HepG2 (cell line): Measurements from ENCODE around the gene TOB1. TPM values are rescaled to one million over a fixed set of nuclear protein-coding genes. Genes with fewer than 3 reads are reported as not detected.
A peak's percentile ranks its signal among the peaks of the same experiment; 100 is the strongest.

Experiments used
- CAMTA2 ChIP-seq: sonication (generic); formaldehyde crosslinking; IDR thresholded peaks from 2 replicates; pipeline ENCODE4 v1.4.0; 2020; ENCODE audit warnings: mild to moderate bottlenecking, missing genetic modification reagents, borderline replicate concordance
- JARID2 ChIP-seq: sonication (generic); formaldehyde crosslinking; IDR thresholded peaks from 2 replicates; pipeline ENCODE4 v1.8.1; 2023; ENCODE audit warnings: missing genetic modification reagents, inconsistent platforms; ENCODE audit not compliant: insufficient replicate concordance
- KDM6A ChIP-seq: IDR thresholded peaks from 2 replicates; pipeline ENCODE4 v1.6.1; 2016; ENCODE audit warnings: low read depth
- MTA3 ChIP-seq: sonication (generic); formaldehyde crosslinking; IDR thresholded peaks from 2 replicates; pipeline ENCODE4 v1.4.0; 2020; ENCODE audit warnings: missing genetic modification reagents
- NFE2L1 ChIP-seq: sonication (generic); formaldehyde crosslinking; IDR thresholded peaks from 2 replicates; pipeline ENCODE4 v1.4.0; 2020; ENCODE audit warnings: missing genetic modification reagents, mild to moderate bottlenecking, borderline replicate concordance
- PRPF4 ChIP-seq: fragments of 200-400 bp; formaldehyde crosslinking; IDR thresholded peaks from 2 replicates; pipeline ENCODE4 v1.6.1; 2016; ENCODE audit warnings: low read length, low read depth; ENCODE audit not compliant: poor library complexity, severe bottlenecking
- SUZ12 ChIP-seq: fragments of 150-350 bp; IDR thresholded peaks from 2 replicates; pipeline ENCODE4 v1.6.1; 2014; ENCODE audit warnings: low read depth, low read length
- SYNCRIP ChIP-seq: fragments of 200-400 bp; formaldehyde crosslinking; IDR thresholded peaks from 2 replicates; pipeline ENCODE4 v1.6.1; 2018; ENCODE audit warnings: mild to moderate bottlenecking, low read depth, low read length; ENCODE audit not compliant: insufficient read depth
- TAF1 ChIP-seq: sonication (generic); formaldehyde crosslinking; IDR thresholded peaks from 2 replicates; pipeline ENCODE4 v1.4.0; 2020; ENCODE audit warnings: missing genetic modification reagents
- YEATS4 ChIP-seq: sonication (generic); formaldehyde crosslinking; IDR thresholded peaks from 2 replicates; pipeline ENCODE4 v1.4.0; 2020; ENCODE audit warnings: missing genetic modification reagents, borderline replicate concordance
- YY1 ChIP-seq: IDR thresholded peaks from 2 replicates; pipeline ENCODE4 v1.6.1; 2011; ENCODE audit warnings: low read length, low read depth, moderate library complexity, mild to moderate bottlenecking; ENCODE audit not compliant: insufficient read depth, insufficient replicate concordance
- ZNF350 ChIP-seq: sonication (generic); formaldehyde crosslinking; IDR thresholded peaks from 2 replicates; pipeline ENCODE4 v1.4.0; 2020; ENCODE audit warnings: mild to moderate bottlenecking, low read depth, missing genetic modification reagents, borderline replicate concordance
- ZNF609 ChIP-seq: sonication (generic); formaldehyde crosslinking; IDR thresholded peaks from 2 replicates; pipeline ENCODE4 v1.4.0; 2020; ENCODE audit warnings: mild to moderate bottlenecking, missing genetic modification reagents, borderline replicate concordance
- ZSCAN30 ChIP-seq: sonication (generic); formaldehyde crosslinking; IDR thresholded peaks from 2 replicates; pipeline ENCODE4 v1.5.0; 2020; ENCODE audit warnings: mild to moderate bottlenecking, missing genetic modification reagents
- polyA plus RNA-seq, 8 experiments: library from polyadenylated mRNA; depleted of rRNA in 3 of 8; stranded (reverse) in 7 of 8; unstranded in 1 of 8; fragments of >200 nt; fragmentation: Illumina TruSeq in 4 of 8; extraction: Trizol in 4 of 8; gene quantifications; 2 replicates each; pipeline versions ENCODE4 v1.2.1 to v1.2.3, GENCODE V29; 2011 to 2016; ENCODE audit warnings: low read depth in 4 of 8, missing spikeins in 1 of 8, mixed read lengths in 1 of 8; ENCODE audit not compliant: insufficient read depth in 1 of 8
- total RNA-seq, 5 experiments: library from RNA; depleted of rRNA; stranded (reverse); fragments of >200 nt; fragmentation: Illumina TruSeq; extraction: Trizol; gene quantifications; 2 replicates each; pipeline ENCODE4 v1.2.3, GENCODE V29; 2016; ENCODE audit warnings: low read depth in 1 of 5
- TF ChIP-seq, protein P1 (sequence below): sonication (generic); formaldehyde crosslinking; IDR thresholded peaks from 2 replicates; pipeline ENCODE4 v1.5.0; 2020; ENCODE audit warnings: missing genetic modification reagents, mild to moderate bottlenecking, borderline replicate concordance
- TF ChIP-seq, protein P2 (sequence below): sonication (generic); formaldehyde crosslinking; IDR thresholded peaks from 2 replicates; pipeline ENCODE4 v1.5.0; 2020; ENCODE audit warnings: mild to moderate bottlenecking, missing genetic modification reagents, moderate library complexity
- TF ChIP-seq, protein P3 (sequence below): IDR thresholded peaks from 2 replicates; pipeline ENCODE4 v1.6.1; 2016

Gene TOB1
- total and polyA plus RNA-seq, 2 of the 13 experiments (the other 11 are each of a cell fraction or from before 2014, with no cell fraction given) = 21.9 to 57.7 TPM

DNA sequence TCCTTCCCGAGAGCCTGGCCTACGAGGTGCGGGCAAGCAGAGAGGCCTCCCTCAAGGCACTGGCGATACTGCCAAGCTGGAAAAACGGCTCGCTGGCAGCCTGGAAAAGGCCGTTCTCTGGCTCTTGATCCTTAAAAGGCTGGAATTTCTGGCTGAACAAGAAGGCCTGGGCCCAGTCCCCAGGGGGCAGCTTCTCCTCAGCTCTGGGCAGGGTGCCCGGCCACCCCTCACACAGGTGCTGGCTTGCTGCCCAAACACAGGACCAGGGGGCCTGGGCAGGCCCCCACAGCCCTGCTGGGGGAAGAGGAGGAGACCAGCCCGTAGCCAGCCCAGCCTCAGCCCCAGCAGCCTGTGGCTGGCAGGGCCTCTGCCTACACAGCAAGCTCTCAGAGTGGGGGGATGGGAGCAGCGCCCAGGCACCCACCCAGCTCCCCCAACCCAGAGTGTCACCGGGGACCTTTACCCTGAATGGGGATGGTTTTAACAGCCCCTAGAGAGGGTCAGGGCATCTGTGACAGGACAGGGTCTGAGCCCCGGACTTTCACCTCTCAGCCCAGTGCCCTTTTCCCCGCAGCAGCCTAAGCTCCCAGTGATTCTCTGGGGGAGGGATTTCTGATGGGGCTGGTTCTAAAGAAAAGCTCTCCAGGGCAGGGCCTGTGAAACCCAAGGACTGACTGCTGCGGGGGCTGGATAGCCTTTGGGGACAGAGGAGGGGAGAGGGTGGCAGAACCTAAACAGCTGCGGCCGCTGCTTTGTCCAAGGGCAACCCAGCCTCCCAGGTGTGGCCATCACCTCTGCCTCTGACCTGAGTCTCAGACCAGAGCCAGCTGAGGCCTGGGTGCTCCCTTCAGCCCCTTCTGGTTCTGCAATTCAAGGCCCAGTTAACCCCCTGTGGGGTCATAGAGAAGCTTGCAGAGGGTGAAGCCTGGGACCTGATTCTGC, 38.6 kb upstream of the TOB1 start (continued):
- TF ChIP-seq, protein P1, sequence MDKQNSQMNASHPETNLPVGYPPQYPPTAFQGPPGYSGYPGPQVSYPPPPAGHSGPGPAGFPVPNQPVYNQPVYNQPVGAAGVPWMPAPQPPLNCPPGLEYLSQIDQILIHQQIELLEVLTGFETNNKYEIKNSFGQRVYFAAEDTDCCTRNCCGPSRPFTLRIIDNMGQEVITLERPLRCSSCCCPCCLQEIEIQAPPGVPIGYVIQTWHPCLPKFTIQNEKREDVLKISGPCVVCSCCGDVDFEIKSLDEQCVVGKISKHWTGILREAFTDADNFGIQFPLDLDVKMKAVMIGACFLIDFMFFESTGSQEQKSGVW (CRISPR knock-in tag) = no peak
- TF ChIP-seq PRPF4 (peak; percentile 58), SYNCRIP (no peak), SUZ12 (no peak), ZNF350 (CRISPR knock-in tag) (0 out of 2 replicates have a peak, but pooled peaks have one; percentile 28), YEATS4 (CRISPR knock-in tag) (peak; percentile 56), TAF1 (CRISPR knock-in tag) (peak; percentile 47; the same call in 1 of the 2 replicates), CAMTA2 (CRISPR knock-in tag) (no peak), ZNF609 (CRISPR knock-in tag) (peak; percentile 38; the same call in 1 of the 2 replicates), YY1 (peak; percentile 8), NFE2L1 (CRISPR knock-in tag) (peak; percentile 68; the same call in 1 of the 2 replicates), ZSCAN30 (CRISPR knock-in tag) (peak; percentile 98), KDM6A (CRISPR knock-in tag) (peak; percentile 73; the same call in 1 of the 2 replicates), JARID2 (CRISPR knock-in tag) (no peak), MTA3 (CRISPR knock-in tag) (no peak)
- TF ChIP-seq, protein P2, sequence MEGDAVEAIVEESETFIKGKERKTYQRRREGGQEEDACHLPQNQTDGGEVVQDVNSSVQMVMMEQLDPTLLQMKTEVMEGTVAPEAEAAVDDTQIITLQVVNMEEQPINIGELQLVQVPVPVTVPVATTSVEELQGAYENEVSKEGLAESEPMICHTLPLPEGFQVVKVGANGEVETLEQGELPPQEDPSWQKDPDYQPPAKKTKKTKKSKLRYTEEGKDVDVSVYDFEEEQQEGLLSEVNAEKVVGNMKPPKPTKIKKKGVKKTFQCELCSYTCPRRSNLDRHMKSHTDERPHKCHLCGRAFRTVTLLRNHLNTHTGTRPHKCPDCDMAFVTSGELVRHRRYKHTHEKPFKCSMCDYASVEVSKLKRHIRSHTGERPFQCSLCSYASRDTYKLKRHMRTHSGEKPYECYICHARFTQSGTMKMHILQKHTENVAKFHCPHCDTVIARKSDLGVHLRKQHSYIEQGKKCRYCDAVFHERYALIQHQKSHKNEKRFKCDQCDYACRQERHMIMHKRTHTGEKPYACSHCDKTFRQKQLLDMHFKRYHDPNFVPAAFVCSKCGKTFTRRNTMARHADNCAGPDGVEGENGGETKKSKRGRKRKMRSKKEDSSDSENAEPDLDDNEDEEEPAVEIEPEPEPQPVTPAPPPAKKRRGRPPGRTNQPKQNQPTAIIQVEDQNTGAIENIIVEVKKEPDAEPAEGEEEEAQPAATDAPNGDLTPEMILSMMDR (CRISPR knock-in tag) = peak; percentile 51
- TF ChIP-seq, protein P3, sequence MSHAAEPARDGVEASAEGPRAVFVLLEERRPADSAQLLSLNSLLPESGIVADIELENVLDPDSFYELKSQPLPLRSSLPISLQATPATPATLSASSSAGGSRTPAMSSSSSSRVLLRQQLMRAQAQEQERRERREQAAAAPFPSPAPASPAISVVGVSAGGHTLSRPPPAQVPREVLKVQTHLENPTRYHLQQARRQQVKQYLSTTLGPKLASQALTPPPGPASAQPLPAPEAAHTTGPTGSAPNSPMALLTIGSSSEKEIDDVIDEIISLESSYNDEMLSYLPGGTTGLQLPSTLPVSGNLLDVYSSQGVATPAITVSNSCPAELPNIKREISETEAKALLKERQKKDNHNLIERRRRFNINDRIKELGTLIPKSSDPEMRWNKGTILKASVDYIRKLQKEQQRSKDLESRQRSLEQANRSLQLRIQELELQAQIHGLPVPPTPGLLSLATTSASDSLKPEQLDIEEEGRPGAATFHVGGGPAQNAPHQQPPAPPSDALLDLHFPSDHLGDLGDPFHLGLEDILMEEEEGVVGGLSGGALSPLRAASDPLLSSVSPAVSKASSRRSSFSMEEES (CRISPR knock-in tag) = 0 out of 2 replicates have a peak, but pooled peaks have one; percentile 5
